BE2C (cell line): Measurements from ENCODE around the gene TUBA8.
"Not testable (repeated sequence)": the region's sequence is repeated elsewhere in the genome, so short reads cannot be mapped to it uniquely, and the experiment has no call there.

Experiments
- DNase-seq: peaks from one replicate; pipeline ENCODE4 v3.0.0-alpha.2; 2020
- H3K27me3 ChIP-seq: fragments of 250-450 bp; sonication (Bioruptor Pico); 2 replicates; pipeline ENCODE4 v1.5.1; 2020; ENCODE audit warnings: mild to moderate bottlenecking
- H3K36me3 ChIP-seq: fragments of 250-450 bp; sonication (Bioruptor Pico); 2 replicates; pipeline ENCODE4 v1.5.1; 2020; ENCODE audit warnings: mild to moderate bottlenecking
- H3K4me1 ChIP-seq: fragments of 250-450 bp; sonication (Bioruptor Pico); 2 replicates; pipeline ENCODE4 v1.5.1; 2020
- H3K4me3 ChIP-seq: 2 replicates; pipeline ENCODE4 v1.5.1; 2011; ENCODE audit warnings: low read depth, low read length
- H3K9me3 ChIP-seq: fragments of 250-450 bp; sonication (Bioruptor Pico); 2 replicates; pipeline ENCODE4 v1.5.1; 2020
- CTCF ChIP-seq: IDR thresholded peaks from 2 replicates; pipeline ENCODE4 v1.5.1; 2012; ENCODE audit warnings: mild to moderate bottlenecking, low read depth, low read length

TUBA8 gene

GRCh38 chr22:18070041-18070440 lies 40.6 kb upstream of the TUBA8 start:
- DNase-seq = no peak
- Histone ChIP-seq H3K9me3 (no peaks in the 10 kb centered on the region), H3K4me3 (no peak overlapping the region), H3K4me1 (no peaks in the 10 kb centered on the region), H3K27me3 (no peaks in the 10 kb centered on the region; the same call in 1 of the 2 replicates), H3K36me3 (no peaks in the 10 kb centered on the region)
- no peak for TF ChIP-seq CTCF

GRCh38 chr22:18070556-18071306 lies 39.9 kb upstream of the TUBA8 start:
- no peak overlapping the region for H3K4me3 ChIP-seq

GRCh38 chr22:18071307-18071967 lies 39.2 kb upstream of the TUBA8 start:
- H3K4me3 ChIP-seq, H3K9me3 ChIP-seq, H3K36me3 ChIP-seq, H3K4me1 ChIP-seq, DNase-seq, H3K27me3 ChIP-seq: not testable (repeated sequence)

More at GRCh38 chr22:18070556-18071306, 39.9 kb upstream of the TUBA8 start:
- Histone ChIP-seq H3K27me3 (no peaks in the 10 kb centered on the region; the same call in 1 of the 2 replicates), H3K9me3 (no peaks in the 10 kb centered on the region), H3K36me3 (no peaks in the 10 kb centered on the region), H3K4me1 (no peaks in the 10 kb centered on the region; the same call in 1 of the 2 replicates)
- no peak for DNase-seq
- peak; percentile 47 for TF ChIP-seq CTCF

GRCh38 chr22:18071968-18072310 lies 38.7 kb upstream of the TUBA8 start:
- no peak for DNase-seq
- Histone ChIP-seq H3K9me3 (no peaks in the 10 kb centered on the region), H3K36me3 (no peaks in the 10 kb centered on the region), H3K4me3 (no peak overlapping the region), H3K4me1 (peaks cover 8% of the 10 kb centered on the region), H3K27me3 (no peaks in the 10 kb centered on the region; the same call in 1 of the 2 replicates)
- TF ChIP-seq CTCF = no peak

GRCh38 chr22:18073467-18073866 lies 37.1 kb upstream of the TUBA8 start:
- no peak overlapping the region for H3K4me3 ChIP-seq
- no peaks in the 10 kb centered on the region for H3K36me3 ChIP-seq
- H3K4me1 ChIP-seq = peaks cover 9% of the 10 kb centered on the region
- no peak for TF ChIP-seq CTCF
- no peaks in the 10 kb centered on the region for H3K9me3 ChIP-seq
- H3K27me3 ChIP-seq = no peaks in the 10 kb centered on the region; the same call in 1 of the 2 replicates
- no peak for DNase-seq

GRCh38 chr22:18073927-18074326 lies 36.7 kb upstream of the TUBA8 start:
- not testable (repeated sequence) for H3K4me1 ChIP-seq, H3K4me3 ChIP-seq, H3K36me3 ChIP-seq, DNase-seq, H3K27me3 ChIP-seq, H3K9me3 ChIP-seq

GRCh38 chr22:18075101-18075719 lies 35.4 kb upstream of the TUBA8 start:
- no peak overlapping the region for H3K4me3 ChIP-seq
- no peak for DNase-seq
- H3K4me1 ChIP-seq = peaks cover 9% of the 10 kb centered on the region
- TF ChIP-seq CTCF = no peak
- no peaks in the 10 kb centered on the region for H3K9me3 ChIP-seq
- peaks cover 12% of the 10 kb centered on the region for H3K36me3 ChIP-seq
- no peaks in the 10 kb centered on the region; the same call in 1 of the 2 replicates for H3K27me3 ChIP-seq
